ENCODE measurements around the gene IDH2.
"Not testable (repeated sequence)": the region's sequence is repeated elsewhere in the genome, so short reads cannot be mapped to it uniquely, and the experiment has no call there.

Gene IDH2

GRCh38 chr15:90085565-90085964 is 16.7 kb downstream of the IDH2 start:
- H3K4me3 ChIP-seq (ENCODE audit: low read depth, low read length) = no peak overlapping the region

- no peak overlapping the region for H3K4me3 ChIP-seq (ENCODE audit: low read depth, low read length)
Observed at GRCh38 chr15:90084876-90085423, 17.3 kb downstream of the IDH2 start.

GRCh38 chr15:90083954-90084607 is 18.2 kb downstream of the IDH2 start:
- no peak overlapping the region for H3K4me3 ChIP-seq (ENCODE audit: low read depth, low read length)

GRCh38 chr15:90083419-90083818 is 18.8 kb downstream of the IDH2 start:
- no peak overlapping the region for H3K4me3 ChIP-seq (ENCODE audit: low read depth, low read length)

GRCh38 chr15:90082140-90082715 is 20.0 kb downstream of the IDH2 start:
- H3K4me3 ChIP-seq (ENCODE audit: low read depth, low read length) = no peak overlapping the region

GRCh38 chr15:90080818-90081393 is 21.4 kb downstream of the IDH2 start:
- no peak overlapping the region for H3K4me3 ChIP-seq (ENCODE audit: low read depth, low read length)

- no peak overlapping the region for H3K4me3 ChIP-seq (ENCODE audit: low read depth, low read length)
Observed at GRCh38 chr15:90080458-90080755, 21.9 kb downstream of the IDH2 start.

GRCh38 chr15:90079619-90080457 is 22.4 kb downstream of the IDH2 start:
- no peak overlapping the region for H3K4me3 ChIP-seq (ENCODE audit: low read depth, low read length)

- no peak overlapping the region for H3K4me3 ChIP-seq (ENCODE audit: low read depth, low read length)
Observed at GRCh38 chr15:90078965-90079364, 23.3 kb downstream of the IDH2 start.

GRCh38 chr15:90076716-90077115 is 25.6 kb downstream of the IDH2 start:
- no peak overlapping the region for H3K4me3 ChIP-seq (ENCODE audit: low read depth, low read length)

- H3K4me3 ChIP-seq (ENCODE audit: low read depth, low read length) = no peak overlapping the region
Observed at GRCh38 chr15:90075420-90076289, 26.6 kb downstream of the IDH2 start.

- no peak overlapping the region for H3K4me3 ChIP-seq (ENCODE audit: low read depth, low read length)
Observed at GRCh38 chr15:90074916-90075315, 27.4 kb downstream of the IDH2 start.

- H3K4me3 ChIP-seq (ENCODE audit: low read depth, low read length) = no peak overlapping the region
Observed at GRCh38 chr15:90074023-90074422, 28.2 kb downstream of the IDH2 start.

GRCh38 chr15:90072978-90073640 is 29.2 kb downstream of the IDH2 start:
- H3K4me3 ChIP-seq (ENCODE audit: low read depth, low read length) = no peak overlapping the region

- H3K4me3 ChIP-seq (ENCODE audit: low read depth, low read length) = no peak overlapping the region
Observed at GRCh38 chr15:90071220-90071807, 31.0 kb downstream of the IDH2 start.

- not testable (repeated sequence) for H3K4me3 ChIP-seq (ENCODE audit: low read depth, low read length)
Observed at GRCh38 chr15:90070623-90071022, 31.6 kb downstream of the IDH2 start.

- no peak overlapping the region for H3K4me3 ChIP-seq (ENCODE audit: low read depth, low read length)
Observed at GRCh38 chr15:90067953-90068606, 34.2 kb downstream of the IDH2 start.

- no peak overlapping the region for H3K4me3 ChIP-seq (ENCODE audit: low read depth, low read length)
Observed at GRCh38 chr15:90067181-90067952, 34.9 kb downstream of the IDH2 start.

GRCh38 chr15:90065682-90066049 is 36.6 kb downstream of the IDH2 start:
- H3K4me3 ChIP-seq (ENCODE audit: low read depth, low read length) = no peak overlapping the region
